ENCODE data around the gene SDE2.

DNA sequence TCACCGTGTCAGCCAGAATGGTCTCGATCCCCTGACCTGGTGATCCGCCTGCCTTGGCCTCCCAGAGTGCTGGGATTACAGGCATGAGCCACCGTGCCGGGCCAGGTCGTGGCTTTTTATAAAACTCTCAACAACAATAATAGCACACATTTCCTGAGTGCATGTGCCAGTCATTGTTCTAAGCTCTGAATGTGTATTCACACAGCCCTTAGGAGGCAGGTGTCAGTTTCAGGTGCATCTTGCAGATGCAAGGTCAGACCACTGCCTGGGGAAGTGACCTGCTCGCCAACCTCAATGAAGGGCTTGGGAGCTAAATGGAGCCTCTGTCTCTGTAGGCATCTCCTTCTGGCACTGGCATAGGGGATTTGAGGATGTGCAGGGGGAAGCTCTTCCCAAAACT is 56.6 kb downstream of the SDE2 start:
- TF ChIP-seq, protein P1, sequence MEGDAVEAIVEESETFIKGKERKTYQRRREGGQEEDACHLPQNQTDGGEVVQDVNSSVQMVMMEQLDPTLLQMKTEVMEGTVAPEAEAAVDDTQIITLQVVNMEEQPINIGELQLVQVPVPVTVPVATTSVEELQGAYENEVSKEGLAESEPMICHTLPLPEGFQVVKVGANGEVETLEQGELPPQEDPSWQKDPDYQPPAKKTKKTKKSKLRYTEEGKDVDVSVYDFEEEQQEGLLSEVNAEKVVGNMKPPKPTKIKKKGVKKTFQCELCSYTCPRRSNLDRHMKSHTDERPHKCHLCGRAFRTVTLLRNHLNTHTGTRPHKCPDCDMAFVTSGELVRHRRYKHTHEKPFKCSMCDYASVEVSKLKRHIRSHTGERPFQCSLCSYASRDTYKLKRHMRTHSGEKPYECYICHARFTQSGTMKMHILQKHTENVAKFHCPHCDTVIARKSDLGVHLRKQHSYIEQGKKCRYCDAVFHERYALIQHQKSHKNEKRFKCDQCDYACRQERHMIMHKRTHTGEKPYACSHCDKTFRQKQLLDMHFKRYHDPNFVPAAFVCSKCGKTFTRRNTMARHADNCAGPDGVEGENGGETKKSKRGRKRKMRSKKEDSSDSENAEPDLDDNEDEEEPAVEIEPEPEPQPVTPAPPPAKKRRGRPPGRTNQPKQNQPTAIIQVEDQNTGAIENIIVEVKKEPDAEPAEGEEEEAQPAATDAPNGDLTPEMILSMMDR (IDR thresholded peaks at IDR 0.05) = no peak
- TF ChIP-seq POLR2A (IDR thresholded peaks at IDR 0.05) = no peak
